HG02973 (cell line): ENCODE results near the gene PTAFR.
"Not testable (repeated sequence)": the region's sequence is repeated elsewhere in the genome, so short reads cannot be mapped to it uniquely, and the experiment has no call there.

Experiments used
- ATAC-seq: cut with Tn5 transposase; IDR thresholded peaks from one replicate; pipeline ENCODE4 v1.9.1; 2021; ENCODE audit warnings: moderate library complexity; ENCODE audit not compliant: unreplicated experiment

Gene PTAFR

GRCh38 chr1:28145728-28146127, 30.8 kb downstream of the PTAFR start:
- ATAC-seq, result no peak

DNA sequence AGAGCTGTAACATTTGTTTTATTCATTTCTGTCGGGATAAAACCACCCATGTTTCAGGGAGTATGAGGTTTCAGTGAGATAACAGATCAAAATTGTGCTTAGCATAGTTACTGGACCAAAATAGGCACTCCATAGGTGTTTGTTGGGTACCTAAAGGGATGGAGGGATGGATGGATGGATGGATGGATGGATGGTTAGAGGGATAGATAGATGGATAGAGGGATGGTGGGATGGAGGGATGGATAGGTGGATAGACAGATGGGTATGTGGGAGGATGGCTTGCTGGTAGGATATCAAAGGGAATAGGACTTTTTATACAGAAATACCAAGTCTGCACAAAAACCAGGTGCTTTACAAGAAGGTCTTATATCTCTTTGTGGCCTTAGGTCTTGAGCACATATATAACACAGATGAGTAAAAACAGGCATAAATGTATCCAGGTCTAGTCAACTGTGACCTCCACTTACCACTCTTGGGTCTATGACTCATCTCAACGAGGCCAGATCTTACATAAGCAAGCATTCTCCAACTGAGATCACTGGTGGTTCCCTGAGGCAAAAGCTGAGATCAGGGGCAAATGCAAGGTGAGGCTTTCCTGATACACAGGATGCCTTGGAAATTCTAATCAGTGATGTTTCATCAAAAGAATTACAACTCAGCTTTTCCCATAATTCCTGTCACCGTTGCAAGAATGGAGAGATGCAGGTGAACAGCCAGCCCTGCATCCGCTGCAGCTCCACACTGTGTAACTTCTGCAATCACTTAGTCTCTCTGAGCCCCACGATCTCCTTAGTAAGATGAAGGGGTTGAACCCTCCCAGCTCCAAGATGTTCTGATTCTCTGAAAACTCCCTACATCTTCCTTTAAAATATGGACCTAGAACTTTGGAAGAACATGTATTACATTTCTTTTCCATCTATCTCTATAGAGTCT, 32.0 kb downstream of the PTAFR start:
- ATAC-seq, result peak; percentile 69

- no peak for ATAC-seq
Observed at GRCh38 chr1:28143496-28144202, 32.8 kb downstream of the PTAFR start.

GRCh38 chr1:28141685-28142084, 34.8 kb downstream of the PTAFR start:
- ATAC-seq, result no peak

GRCh38 chr1:28139866-28140265, 36.6 kb downstream of the PTAFR start:
- ATAC-seq, result not testable (repeated sequence)

- no peak for ATAC-seq
Observed at GRCh38 chr1:28139025-28139712, 37.3 kb downstream of the PTAFR start.

DNA sequence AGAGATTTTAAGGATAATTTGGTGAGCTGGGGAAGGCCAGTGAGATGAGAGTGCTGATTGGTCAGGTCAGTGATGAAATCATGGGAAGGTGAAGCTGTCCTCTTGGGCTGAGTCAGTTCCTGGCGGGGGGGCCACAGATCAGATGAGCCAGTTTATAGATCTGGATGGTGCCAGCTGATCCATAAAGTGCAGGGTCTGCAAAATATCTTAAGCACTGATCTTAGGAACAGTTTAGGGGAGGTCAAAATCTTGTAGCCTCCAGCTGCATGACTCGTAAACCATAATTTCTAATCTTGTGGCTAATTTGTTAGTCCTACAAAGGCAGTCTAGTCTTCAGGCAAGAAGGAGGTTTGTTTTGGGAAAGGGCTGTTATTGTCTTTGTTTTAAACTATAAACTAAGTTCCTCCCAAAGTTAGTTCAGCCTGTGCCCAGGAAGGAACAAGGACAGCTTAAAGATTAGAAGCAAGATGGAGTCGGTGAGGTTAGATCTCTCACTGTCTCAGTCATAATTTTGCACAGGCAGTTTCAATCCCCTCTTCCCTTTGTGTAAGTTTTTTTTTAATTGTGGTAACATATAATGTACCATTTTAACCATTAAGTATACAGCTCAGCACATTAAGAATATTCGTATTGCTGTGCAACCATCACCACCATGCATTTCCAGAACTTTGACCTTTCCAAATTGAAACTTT, 39.4 kb downstream of the PTAFR start:
- no peak for ATAC-seq

DNA sequence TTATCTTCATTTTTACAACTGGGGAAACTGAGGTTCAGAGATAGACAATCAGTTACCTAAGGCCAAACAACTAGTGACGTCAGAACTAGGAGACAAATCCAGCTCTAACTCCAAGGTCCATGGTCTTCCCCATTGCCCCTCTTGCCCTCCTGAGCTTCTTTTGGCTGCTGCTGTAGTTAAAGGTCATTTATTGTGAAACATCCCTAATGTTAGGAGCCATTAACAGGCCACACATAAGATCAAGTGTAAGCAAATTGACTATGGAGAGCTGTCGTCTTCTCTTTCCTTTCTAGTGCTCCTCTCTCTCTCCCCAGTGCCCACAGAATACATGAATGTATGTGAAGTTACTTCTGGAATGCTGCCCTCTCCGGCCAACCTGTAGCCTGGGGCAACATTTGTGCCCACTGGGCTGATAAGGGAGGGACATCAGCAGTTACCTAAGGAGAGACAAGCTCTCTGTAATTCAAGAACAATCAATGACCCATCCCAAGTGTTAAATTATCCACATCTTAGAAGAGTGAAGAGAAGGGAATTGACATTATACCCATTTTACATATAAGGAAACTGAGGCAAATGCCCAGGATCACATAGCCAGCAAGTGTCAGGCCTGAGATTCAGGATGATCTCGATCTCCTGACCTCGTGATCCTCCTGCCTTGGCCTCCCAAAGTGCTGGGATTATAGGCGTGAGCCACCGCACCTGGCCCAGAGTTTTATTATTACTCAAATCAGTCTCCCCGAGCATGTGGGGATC, 40.1 kb downstream of the PTAFR start:
- no peak for ATAC-seq

DNA sequence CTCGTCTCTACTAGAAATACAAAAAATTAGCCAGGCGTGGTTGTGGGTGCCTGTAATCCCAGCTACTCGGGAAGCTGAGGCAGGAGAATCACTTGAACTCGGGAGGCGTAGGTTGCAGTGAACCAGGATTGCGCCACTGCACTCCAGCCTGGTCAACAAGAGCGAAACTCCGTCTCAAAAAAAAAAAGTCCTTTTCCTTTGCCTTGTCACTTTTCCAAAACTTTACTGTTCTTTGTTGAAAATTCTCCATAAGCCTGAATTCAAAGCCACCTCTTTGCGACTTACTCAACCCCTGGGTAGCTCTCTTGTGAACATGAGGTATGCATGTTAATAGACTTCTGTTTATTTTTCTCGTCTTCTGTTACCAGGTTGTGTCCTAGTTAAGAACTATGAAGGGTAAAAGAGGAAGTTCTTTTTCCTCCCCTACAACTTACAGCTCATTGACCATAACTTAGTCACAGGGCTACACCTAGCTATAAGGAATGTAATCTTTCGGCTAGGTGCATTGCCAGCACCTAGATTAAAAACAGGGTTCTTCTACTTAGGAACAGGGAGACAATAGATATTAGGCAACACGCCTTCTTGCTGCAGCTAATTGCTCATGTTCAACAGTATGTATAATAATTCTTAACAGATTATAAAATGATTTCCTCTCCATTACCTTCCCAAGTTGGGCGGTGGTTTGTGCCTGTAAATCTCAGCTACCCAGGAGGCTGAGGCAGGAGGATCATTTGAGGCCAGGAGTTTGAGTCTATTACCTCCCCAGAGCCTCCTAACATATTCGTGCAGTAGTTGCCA, 40.9 kb downstream of the PTAFR start:
- ATAC-seq, result no peak

DNA sequence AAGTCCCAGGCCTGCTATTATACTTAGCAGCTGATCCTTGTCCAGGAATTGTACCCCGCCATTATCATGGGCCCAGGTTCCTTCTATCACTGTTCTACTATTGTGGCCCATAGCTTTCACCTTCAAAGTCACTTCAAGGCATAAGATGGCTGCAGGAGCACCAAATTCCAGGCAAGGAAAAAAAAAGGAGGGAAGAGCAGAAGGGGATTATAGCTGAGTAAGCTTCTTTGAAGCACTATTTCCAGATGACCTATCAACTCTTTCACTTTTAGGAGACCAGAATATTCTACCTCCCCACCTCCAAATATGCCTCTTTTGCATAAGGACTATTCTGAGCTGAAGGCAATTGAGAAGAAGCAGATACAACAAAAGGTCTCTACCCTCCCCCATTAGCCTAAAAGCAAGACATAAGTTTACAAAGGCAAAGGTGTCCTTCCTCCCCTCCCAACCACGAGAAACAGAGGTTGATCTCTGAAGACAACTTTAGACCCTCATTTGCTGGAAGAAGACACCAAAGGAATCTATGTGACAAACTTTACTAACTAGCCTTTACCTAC, 41.8 kb downstream of the PTAFR start:
- ATAC-seq, result no peak

DNA sequence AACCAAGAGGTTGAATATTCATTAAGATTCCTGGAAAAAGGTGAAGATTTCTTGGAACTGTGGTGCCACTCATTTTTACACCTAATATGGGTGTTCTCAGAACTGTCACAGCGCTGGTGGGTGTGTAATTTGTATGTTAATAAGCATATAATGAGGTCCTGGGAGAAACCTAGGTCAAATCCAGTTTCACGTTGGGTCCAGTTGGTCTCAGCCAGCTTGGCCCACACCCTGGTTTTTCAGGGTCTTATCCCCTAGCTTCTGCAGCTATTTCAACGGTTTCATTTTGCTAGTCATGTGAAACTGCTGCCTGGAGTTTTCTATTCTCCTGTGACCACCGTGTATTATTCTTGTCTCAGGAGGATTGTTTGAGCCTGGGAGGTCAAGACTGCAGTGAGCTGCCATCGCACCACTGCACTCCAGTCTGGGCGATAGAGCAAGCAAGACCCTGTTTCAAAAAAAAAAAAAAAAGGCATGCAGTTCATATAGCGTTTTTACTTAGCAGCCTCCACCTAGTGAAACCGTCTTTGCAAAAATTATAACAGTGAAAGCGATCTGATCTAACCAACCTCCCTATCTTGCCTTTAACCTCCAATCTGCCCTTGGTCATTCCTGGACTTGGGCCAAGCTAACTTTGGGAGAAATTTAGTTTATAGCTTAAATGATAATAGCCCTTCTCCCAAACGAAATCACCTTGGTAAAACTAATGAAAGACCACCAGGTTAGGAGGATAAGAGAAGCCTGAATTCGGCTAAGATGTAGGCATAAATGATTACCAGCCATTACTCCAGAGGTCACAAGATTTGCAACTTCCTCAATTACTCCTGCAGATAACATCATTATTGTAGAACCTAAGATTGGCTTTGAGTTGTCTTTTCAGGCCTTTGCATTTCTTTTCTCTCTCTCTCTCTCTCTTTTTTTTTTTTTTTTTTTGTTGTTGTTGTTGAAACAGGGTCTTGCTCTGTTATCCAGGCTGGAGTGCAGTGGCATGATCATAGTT, 44.0 kb downstream of the PTAFR start:
- ATAC-seq, result no peak

DNA sequence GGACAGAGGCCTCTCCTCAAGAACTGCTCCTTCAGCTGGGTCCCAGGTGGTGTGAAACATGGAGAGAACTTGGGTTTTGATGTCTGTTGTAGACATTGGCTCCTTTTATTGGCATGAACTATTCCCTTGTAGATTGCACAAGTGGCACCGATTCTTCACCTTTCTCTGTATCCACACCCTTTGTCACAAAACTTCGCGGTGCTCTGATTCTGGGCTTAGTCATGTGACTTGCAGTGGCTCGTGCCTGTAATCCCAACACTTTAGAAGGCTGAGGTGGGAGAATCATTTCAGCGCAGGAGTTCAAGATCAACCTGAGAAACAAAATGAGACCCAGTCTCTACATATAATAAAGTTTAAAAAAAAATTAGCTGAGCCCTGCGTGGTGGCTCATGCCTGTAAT, 45.6 kb downstream of the PTAFR start:
- ATAC-seq, result no peak

DNA sequence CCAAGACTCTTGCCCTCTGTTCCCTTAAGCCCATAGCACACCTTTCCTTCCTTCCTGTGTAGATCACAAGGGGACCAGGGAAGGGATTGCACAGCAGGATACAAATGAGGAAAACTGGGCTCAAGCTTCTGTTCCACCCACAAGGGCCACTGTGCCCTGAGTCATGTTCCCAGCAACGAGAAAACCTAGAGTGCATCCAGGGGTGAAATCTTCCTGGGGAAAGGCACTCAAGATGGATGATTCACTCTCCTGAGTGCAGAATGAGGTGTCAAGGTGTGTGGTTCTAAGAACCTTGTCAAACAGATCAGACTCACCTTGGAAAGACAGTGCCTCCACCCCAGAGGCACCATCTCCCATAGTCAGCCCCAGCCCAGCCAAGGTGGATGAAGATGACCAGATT, 47.3 kb downstream of the PTAFR start:
- no peak for ATAC-seq

GRCh38 chr1:28127617-28128257, 48.8 kb downstream of the PTAFR start:
- ATAC-seq, result peak; percentile 48

GRCh38 chr1:28126783-28127490, 49.6 kb downstream of the PTAFR start:
- no peak for ATAC-seq

GRCh38 chr1:28126212-28126611, 50.3 kb downstream of the PTAFR start:
- no peak for ATAC-seq

GRCh38 chr1:28123461-28123961, 53.0 kb downstream of the PTAFR start:
- ATAC-seq, result no peak
